Mucosa of rectum (tissue), 2 donors: ENCODE results near the gene ENTPD6.
"Not testable (repeated sequence)": the region's sequence is repeated elsewhere in the genome, so short reads cannot be mapped to it uniquely, and the experiment has no call there.

Experiments
- H3K27ac ChIP-seq, 2 donors: one replicate each; pipeline ENCODE4 v1.7.0; 2013; ENCODE audit warnings: inconsistent platforms in 2 of 2, low read depth in 2 of 2, low read length in 2 of 2
- H3K27me3 ChIP-seq, 2 donors: one replicate each; pipeline ENCODE4 v1.7.0; 2013; ENCODE audit warnings: low read length in 2 of 2; ENCODE audit not compliant: control insufficient read depth in 2 of 2, insufficient read depth in 2 of 2
- H3K36me3 ChIP-seq, 2 donors: one replicate each; pipeline ENCODE4 v1.7.0; 2013; ENCODE audit warnings: low read length in 2 of 2; ENCODE audit not compliant: control insufficient read depth in 2 of 2, insufficient read depth in 2 of 2
- H3K4me1 ChIP-seq, 2 donors: one replicate each; pipeline ENCODE4 v1.7.0; 2013; ENCODE audit warnings: low read length in 2 of 2, mild to moderate bottlenecking in 1 of 2; ENCODE audit not compliant: control insufficient read depth in 2 of 2, insufficient read depth in 2 of 2
- H3K4me3 ChIP-seq, 2 donors: one replicate each; pipeline ENCODE4 v1.7.0; 2013; ENCODE audit warnings: low read length in 2 of 2
- H3K9ac ChIP-seq, 2 donors: one replicate each; pipeline ENCODE4 v1.7.0; 2013; ENCODE audit warnings: low read length in 2 of 2, low read depth in 1 of 2, mild to moderate bottlenecking in 1 of 2
- H3K9me3 ChIP-seq, 2 donors: one replicate each; pipeline ENCODE4 v1.7.0; 2013; ENCODE audit warnings: low read length in 2 of 2; ENCODE audit not compliant: control insufficient read depth in 2 of 2
- donor health status: healthy.
- donor health status: Normal muscosa, but diverticular disease.

Gene ENTPD6

DNA sequence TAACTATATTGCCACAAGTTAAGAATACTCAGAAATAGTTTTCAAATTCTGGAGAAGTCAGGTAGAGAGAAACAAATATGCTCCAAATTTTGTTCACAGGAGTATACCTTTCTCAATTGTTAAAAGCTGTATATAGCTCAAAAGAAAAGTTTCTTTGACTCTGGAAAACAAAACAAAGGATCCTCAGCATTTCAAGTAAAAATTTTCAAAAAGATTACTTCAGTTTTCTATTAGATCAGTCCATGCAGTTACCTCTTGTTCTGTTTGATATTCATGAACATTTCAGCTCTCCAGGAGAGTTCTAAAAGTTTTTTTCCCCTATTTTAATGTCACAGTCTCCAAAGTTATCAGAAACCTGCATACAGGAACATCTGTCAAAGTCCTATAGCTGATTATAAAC is 30.4 kb upstream of the ENTPD6 start:
- Histone ChIP-seq H3K4me1 (no peaks in the 10 kb centered on the region), H3K27ac (no peak overlapping the region), H3K4me3 (no peak overlapping the region), H3K36me3 (no peaks in the 10 kb centered on the region), H3K9me3 (no peaks in the 10 kb centered on the region), H3K27me3 (no peaks in the 10 kb centered on the region), H3K9ac (no peak overlapping the region)

DNA sequence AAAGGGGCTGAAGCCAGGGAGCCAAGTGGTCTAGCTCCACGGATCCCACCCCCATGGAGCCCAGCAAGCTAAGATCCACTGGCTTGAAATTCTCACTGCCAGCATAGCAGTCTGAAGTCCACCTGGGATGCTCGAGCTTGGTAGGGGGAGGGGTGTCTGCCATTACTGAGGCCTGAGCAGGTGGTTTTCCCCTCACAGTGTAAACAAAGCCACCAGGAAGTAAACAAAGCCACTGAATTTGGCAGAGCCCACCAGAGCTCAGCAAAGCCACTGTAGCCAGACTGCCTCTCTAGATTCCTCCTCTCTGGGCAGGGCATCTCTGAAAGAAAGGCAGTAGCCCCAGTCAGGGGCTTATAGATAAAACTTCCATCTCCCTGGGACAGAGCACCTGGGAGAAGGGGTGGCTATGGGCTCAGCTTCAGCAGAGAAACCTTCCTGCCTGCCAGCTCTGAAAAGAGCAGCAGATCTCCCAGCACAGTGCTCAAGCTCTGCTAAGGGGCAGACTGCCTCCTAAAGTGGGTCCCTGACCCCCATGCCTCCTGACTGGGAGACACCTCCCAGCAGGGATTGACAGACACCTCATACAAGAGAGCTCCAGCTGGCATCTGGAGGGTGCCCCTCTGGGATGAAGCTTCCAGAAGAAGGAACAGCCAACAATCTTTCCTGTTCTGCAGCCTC is 29.3 kb upstream of the ENTPD6 start:
- H3K4me3 ChIP-seq, H3K9ac ChIP-seq, H3K9me3 ChIP-seq, H3K36me3 ChIP-seq, H3K4me1 ChIP-seq, H3K27me3 ChIP-seq, H3K27ac ChIP-seq: not testable (repeated sequence)

DNA sequence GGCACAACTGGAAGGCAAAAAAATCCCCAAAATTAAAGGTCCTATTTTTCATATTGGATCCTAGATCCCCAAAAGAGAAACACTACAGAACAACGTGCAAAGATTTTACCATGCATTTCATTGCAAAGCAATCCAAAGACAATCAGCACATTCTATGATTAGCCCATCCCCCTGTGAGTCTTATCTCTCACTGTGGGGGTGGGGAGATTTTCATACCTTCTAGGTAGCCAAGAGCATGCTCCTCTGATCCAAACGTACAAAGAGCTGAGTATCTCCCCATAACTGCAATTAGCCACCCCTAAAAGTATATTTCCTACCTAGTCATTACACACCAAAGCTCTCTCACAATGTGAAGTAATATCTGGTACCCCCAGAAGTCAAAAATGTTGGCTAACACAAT is 22.2 kb upstream of the ENTPD6 start:
- Histone ChIP-seq H3K27ac (no peak overlapping the region), H3K4me1 (no peaks in the 10 kb centered on the region), H3K9me3 (no peaks in the 10 kb centered on the region), H3K36me3 (no peaks in the 10 kb centered on the region), H3K9ac (no peak overlapping the region), H3K27me3 (no peaks in the 10 kb centered on the region), H3K4me3 (no peak overlapping the region)

DNA sequence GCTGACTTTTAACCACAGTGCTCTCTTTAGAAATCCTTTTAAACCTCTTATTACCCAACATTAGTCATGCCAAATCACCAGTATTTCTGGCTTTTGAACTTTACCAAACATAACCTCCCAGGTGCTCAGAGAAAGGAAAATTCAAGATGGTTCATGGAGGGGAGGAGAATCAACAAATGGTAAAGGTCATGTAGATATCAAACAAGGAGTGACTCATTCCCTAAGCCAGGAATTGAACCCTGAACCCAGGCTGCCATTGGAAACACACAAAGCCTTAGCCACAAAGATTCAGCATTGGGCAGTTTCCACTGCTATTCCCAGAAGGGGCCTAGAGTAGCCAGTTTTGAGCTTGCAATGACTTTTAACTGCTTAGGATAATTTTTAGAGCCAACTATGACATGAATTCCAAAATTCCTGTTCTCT is 21.6 kb upstream of the ENTPD6 start:
- no peak overlapping the region for H3K27ac ChIP-seq
- no peaks in the 10 kb centered on the region for H3K27me3 ChIP-seq
- no peak overlapping the region for H3K4me3 ChIP-seq
- H3K9me3 ChIP-seq, result no peaks in the 10 kb centered on the region
- no peaks in the 10 kb centered on the region for H3K36me3 ChIP-seq
- no peak overlapping the region for H3K9ac ChIP-seq
- H3K4me1 ChIP-seq, result no peaks in the 10 kb centered on the region

DNA sequence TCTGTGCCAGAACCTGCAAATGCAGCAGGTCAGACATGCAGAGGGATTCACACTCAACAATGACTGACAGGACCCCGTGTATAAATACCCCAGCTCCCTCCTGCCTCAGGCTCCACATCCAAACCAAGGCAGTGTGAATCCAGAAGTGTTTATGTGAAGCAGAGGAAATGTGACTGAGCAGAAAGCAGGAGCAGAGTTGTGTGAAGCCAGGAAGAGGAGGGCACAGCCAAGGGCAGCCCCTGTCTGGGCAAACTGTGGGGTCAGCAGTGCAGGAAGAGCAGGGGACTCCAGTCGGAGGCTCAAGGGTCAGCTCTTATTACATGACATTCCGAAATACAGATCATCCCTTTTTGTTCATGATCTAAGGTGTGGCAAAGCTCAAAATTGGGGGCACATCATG is 19.3 kb upstream of the ENTPD6 start:
- H3K27me3 ChIP-seq, result no peaks in the 10 kb centered on the region
- H3K9ac ChIP-seq, result no peak overlapping the region
- H3K4me1 ChIP-seq, result no peaks in the 10 kb centered on the region
- no peak overlapping the region for H3K27ac ChIP-seq
- no peaks in the 10 kb centered on the region for H3K9me3 ChIP-seq
- no peak overlapping the region for H3K4me3 ChIP-seq
- no peaks in the 10 kb centered on the region for H3K36me3 ChIP-seq

DNA sequence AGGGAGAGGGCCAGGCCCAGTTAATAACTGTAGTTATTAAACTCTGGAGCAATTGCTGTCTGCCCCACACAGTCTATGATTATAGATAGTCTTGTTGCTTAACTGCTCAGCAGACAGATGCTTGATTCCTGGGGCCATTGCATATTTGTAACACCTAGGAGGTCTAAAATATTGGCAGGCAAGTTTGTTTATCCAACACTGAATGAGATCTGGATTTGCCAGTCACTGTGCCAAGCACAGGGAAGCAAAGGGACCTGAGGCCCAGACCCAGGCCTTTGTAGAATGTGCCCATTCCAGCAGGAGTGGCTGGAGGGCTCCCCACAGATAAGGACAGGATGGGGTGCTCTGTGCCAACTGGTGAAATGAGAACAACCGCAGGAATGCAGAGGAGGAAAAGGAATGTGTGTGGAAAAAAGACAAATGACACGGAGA is 17.6 kb upstream of the ENTPD6 start:
- H3K27me3 ChIP-seq, result no peaks in the 10 kb centered on the region
- no peak overlapping the region for H3K27ac ChIP-seq
- H3K9me3 ChIP-seq, result no peaks in the 10 kb centered on the region
- H3K4me3 ChIP-seq, result no peak overlapping the region
- no peak overlapping the region for H3K9ac ChIP-seq
- no peaks in the 10 kb centered on the region for H3K4me1 ChIP-seq
- H3K36me3 ChIP-seq, result no peaks in the 10 kb centered on the region

DNA sequence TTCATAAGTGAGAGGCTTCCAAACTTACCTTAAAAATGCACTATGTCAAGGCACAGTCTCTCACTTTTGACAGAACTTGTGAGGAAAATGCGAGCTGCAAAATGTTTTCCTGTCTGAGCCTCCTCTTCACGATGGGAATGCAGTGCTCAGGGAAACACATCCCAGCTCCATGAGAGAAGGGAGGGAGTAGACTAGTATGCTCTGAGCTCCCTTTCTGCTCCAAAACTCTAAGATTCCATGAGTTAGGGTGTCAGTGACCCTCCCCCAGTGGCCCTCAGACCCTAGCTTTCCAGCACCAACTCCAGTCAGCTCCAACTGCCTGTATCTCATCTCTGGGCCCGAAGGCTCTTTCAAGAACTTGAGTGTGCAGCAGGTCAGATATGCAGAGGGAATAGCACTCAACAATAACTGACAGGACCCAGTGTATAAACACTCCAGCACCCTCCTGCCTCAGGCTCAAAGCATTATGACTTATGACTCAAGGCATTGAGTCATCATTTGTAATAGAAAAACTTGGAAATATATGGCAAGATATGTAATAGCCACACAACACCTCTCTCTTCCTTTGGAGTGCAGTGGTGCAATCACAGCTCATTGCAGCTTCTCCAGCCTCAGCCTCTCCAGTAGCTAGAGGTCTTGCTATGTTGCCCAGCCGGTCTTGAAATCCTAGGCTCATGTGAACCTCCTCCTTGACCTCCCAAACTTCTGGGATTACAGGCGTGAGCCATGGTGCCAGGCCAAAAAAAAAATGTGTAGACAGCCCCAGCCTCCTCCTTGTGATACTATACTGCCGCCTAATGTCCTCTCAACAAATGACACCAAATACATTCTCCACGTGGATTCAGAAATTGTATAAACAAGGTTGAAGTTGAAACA is 16.7 kb upstream of the ENTPD6 start:
- Histone ChIP-seq H3K9ac (no peak overlapping the region), H3K4me1 (no peaks in the 10 kb centered on the region), H3K9me3 (no peaks in the 10 kb centered on the region), H3K4me3 (no peak overlapping the region), H3K27me3 (no peaks in the 10 kb centered on the region), H3K27ac (no peak overlapping the region), H3K36me3 (no peaks in the 10 kb centered on the region)

DNA sequence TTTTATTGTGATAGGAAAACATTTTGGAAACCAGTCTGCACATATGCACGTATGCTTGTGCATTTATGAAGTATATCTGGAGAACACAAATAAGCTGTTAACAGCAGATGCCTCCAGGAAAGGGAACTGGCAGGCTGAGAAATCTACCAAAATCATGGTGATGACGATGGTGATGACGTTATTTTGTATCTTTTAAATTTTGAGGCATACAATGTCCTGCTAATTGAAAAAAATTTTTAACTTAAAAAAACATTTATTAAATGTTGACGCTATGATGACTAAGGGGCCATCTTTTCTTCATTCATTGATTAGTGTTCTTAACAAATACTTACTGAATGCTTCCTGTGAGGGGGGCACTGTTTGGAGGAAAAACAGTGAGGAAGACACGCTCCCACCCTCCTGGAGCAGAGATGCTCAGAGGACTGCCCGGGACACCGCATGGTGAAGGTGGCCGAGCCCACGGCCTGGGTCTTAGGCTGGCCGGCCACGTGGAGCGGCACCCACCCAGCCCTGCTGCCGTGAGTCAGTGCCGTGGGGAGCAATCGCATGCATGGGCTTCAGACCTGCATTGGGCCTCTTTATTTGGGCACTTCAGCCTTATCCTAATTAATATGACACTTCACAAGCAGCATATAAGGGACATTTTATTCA is 15.9 kb upstream of the ENTPD6 start:
- Histone ChIP-seq H3K4me1 (no peaks in the 10 kb centered on the region), H3K36me3 (no peaks in the 10 kb centered on the region), H3K27ac (no peak overlapping the region), H3K4me3 (no peak overlapping the region), H3K9me3 (no peaks in the 10 kb centered on the region), H3K9ac (no peak overlapping the region), H3K27me3 (no peaks in the 10 kb centered on the region)

DNA sequence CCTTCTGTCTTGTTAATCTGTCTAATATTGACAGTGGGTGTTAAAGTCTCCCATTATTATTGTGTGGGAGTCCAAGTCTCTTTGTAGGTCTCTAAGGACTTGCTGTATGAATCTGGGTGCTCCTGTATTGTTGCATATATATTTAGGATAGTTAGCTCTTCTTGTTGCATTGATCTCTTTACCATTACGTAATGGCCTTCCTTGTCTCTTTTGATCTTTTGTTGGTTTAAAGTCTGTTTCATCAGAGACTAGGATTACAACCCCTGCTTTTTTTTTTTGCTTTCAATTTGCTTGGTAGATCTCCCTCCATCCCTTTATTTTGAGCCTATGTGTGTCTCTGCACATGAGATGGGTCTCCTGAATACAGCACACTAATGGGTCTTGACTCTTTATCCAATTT is 11.1 kb upstream of the ENTPD6 start:
- not testable (repeated sequence) for H3K36me3 ChIP-seq, H3K27me3 ChIP-seq, H3K9ac ChIP-seq

DNA sequence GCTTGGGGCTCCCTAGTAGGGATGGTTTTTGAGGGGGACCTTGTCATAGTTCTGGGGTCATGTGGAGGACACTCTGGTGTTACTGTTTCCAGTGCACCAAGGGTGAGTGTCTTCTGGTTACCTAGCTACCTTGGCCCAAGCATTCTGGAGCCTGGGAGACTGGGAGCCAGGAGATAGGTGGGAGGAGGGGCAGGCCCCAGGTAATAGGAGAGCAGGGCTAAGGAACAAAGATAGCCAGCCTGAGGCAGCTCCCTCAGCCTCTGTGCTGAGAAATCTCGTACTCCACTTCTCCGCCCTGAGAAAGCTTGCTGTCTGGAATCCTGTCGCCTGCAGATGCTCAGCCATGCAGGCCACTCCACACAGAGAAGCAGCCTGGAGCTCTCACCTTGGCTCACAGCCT is 8.3 kb upstream of the ENTPD6 start:
- no peaks in the 10 kb centered on the region for H3K4me1 ChIP-seq
- no peak overlapping the region for H3K9ac ChIP-seq
- H3K36me3 ChIP-seq, result no peaks in the 10 kb centered on the region
- H3K4me3 ChIP-seq, result no peak overlapping the region
- no peaks in the 10 kb centered on the region for H3K27me3 ChIP-seq
- H3K27ac ChIP-seq, result no peak overlapping the region
- H3K9me3 ChIP-seq, result no peaks in the 10 kb centered on the region

More for the DNA sequence above, 11.1 kb upstream of the ENTPD6 start:
- H3K9me3 ChIP-seq, H3K27ac ChIP-seq, H3K4me3 ChIP-seq, H3K4me1 ChIP-seq: not testable (repeated sequence)
